Stimulated activated CD8-positive, alpha-beta memory T cell treated with anti-CD3 and anti-CD28 coated beads, Interleukin-4, amount 100 ng/mL, for 1 hour (primary cell): ENCODE measurements around the gene TRABD2B.

Source experiments
- DNase-seq, 2 donors: peaks; one replicate each; pipeline ENCODE4 v3.0.0-alpha.2; 2020; ENCODE audit warnings: low read depth in 2 of 2, low spot score in 1 of 2

The TRABD2B gene

DNA sequence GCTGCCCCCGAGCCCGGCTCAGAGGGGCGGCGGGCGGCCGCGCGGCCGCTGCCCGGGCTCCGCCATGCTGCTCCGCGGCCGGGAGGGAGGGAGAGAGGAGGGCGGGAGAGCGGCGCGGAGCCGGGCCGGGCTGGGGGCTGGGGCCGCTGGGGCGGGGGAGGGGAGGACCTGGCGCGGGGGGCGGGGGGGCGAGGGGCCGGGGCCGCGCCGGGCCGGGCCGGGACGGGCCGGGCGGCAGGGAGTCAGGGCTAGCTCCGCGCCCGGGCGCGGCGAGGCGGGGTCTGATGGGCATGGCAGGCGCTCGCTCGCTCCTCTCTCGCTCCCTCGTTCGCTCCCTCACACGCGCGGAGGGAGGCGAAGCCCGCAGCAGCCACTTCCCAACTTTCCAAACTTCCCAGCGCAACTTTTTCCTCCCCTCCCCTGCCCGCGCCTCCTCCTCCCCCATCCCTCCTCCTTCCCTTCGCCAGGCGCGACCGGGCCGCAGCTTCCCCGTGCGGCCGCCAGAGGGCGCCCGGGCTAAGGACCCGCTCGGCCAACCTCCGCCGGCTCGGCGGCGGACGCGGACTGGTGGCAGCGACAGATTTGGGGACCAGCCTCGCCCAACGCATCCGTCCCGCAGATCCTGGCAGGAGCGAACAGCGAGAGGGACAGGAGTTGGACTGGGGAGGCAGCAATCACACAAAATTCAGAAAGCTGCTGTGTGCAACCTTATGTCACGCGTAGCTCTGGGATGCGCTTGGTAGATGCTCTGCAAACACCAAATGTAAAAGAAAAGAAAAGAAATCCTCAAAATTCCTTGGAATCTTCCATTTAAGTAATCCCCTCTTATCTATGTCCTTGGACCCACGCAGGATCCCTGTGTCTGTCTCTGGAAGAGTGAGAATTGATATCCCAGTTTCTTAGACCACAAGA lies at the start of gene TRABD2B:
TRABD2B (minus strand) TSS at position 97 of the 912 bp plus-strand sequence.
- peak in 1 of 2 donors; percentile 21 for DNase-seq

DNA sequence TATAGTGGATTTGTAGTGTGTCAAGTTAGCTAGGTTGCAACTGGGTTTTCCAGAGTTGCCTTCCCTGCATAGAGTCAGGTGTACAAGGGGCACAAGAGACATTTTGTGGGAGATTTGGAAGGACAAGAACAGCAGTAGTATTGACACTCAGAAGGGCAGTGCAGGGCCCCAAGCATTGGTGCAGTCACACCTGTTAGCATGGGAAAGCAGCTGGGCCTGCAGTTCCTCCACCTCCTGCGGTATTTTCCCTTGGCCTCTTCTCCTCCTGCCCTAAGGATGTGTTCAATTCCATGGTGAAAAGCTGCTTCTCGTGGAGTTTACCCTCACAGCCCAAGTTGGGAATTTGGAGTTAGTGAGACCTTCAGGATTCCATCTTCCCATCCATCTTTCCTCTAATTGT lies 47.1 kb upstream of the TRABD2B start:
- no peak for DNase-seq

DNA sequence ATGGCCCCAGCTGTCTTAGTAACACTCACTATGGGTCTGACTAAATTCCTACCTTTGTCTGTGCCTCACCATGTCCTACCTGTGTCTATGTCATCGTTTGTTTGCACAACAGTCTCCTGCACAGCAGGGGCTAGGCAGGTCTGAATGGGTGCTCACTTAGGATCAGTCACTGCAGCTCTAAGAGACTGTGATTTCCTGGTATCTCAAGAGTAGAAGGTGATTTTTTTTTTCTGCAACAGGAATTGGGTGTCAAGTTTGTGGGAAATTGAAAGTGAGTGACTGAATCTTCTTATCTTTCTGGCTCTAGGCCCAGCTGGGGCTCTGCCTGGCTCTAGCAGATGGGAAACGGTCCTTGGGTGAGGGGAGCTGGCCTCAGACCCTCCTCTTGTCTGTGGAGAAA lies 46.4 kb upstream of the TRABD2B start:
- no peak for DNase-seq

DNA sequence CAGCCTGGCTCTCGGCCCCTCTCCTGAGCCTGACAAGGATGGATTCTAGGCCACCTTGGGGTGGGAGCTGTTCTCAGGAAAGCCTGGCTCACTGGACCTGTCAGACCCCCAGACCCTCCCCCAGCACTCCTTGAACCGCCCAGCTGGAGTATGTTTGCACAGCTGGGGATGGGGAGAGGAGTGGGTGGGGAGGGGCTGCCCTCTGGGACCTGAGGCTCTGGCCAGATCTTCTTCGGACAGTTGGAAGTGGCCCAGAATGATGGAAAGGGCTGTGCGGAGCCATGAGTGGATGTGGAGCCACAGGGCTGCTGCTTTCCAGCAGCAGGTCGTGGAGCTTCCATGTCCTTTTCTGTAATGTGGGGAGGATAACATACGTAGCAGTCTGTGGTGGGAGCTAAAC lies 43.0 kb upstream of the TRABD2B start:
- no peak for DNase-seq

DNA sequence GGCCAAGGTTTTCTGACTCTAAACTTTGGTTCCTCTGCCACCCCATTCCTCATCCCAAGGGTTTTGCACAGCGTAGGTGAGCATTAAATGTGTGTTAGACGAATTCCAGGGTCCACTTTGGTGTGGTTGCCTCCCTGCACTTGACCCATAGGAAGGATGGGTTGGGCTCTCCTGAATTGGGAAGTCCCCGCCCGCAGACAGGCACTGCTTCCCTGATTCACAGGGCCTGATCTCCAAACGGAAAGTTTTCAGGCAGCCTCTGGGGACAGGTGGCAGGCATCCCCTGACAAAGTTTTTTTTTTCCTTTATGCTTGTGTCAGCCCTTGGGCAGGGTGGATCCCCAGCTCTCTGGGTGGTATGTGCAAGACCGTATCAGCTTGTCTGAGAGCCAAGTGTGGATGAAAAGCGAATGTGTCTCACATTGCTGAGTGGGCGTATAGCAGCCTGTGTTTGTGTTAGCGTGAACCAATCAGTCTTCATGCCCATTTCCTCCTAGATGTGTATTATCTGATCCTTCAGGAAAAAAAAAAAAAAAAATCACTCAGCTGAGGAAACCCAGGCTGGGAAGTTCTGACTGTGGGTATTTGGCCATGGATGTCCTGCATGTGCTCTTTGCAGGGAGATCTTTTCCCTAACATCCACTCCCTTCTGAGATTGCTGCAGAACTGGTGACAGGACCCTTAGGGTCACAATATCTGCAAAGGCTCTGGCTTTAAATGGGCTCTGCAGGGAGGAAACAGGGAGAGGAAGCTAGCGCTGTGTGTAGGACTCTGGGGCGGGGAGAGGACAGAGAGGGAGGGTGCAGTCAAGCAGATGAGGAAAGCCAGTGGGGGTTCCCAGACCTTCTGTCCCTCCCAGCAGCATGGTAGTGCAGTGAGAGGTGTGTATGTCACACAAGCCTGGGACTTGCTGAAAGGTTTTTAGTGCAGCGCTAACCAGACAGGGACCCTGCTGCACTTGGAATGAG lies 42.2 kb upstream of the TRABD2B start:
- DNase-seq: no peak

DNA sequence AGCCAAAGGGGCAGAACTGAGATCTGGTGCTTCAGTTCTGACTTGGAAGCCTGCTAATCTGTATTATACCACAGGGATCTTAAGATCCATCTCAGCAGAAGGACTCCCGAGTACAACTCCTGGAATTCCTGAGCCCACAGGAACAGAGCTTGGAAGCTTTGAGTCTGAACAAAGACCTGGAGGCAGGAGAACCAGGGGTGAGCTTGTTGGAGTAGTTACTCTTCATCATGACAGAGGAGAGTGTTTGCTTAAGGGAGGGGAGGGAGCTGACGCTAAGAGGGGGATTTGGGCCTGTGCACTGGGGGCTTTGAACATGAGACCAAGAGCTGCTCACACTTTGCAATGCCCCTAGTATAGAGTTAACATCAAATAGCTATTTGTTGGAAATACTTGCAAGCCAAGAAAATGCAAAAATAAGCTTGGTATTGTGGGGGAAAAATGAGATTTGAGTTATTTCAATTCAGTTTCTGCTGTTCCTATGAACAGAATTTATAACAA lies 41.1 kb upstream of the TRABD2B start:
- DNase-seq: no peak

DNA sequence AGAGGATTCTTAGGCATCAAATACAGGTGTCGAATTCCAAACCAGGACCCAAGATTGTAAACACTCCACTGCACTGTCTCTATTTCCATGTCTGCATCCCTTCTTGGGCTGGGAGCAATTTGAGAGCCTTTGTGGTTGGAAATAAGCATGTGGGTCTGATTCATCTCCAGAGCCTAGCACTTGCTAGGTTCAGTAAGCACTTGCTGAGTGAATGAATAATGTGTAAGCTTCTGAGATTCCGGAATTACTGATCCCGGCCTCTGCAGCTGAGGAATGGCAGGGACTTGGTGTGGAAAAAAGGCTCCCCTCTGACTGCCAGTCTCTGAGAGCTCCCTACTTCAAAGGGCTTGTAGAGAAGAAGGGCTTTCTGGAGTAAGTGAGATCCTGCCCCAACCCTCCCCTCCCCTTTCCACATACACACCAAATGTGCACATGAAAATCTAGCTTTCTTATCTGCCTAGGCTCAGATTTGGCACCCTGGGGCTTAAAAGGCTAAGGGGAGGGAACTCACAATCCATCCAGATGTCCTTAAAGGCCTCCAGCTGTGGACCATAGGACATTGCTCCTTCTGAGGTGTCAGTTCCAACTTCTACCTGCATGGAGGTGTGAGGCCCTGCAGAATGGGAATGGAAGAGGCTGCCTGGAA lies 39.6 kb upstream of the TRABD2B start:
- DNase-seq: no peak

DNA sequence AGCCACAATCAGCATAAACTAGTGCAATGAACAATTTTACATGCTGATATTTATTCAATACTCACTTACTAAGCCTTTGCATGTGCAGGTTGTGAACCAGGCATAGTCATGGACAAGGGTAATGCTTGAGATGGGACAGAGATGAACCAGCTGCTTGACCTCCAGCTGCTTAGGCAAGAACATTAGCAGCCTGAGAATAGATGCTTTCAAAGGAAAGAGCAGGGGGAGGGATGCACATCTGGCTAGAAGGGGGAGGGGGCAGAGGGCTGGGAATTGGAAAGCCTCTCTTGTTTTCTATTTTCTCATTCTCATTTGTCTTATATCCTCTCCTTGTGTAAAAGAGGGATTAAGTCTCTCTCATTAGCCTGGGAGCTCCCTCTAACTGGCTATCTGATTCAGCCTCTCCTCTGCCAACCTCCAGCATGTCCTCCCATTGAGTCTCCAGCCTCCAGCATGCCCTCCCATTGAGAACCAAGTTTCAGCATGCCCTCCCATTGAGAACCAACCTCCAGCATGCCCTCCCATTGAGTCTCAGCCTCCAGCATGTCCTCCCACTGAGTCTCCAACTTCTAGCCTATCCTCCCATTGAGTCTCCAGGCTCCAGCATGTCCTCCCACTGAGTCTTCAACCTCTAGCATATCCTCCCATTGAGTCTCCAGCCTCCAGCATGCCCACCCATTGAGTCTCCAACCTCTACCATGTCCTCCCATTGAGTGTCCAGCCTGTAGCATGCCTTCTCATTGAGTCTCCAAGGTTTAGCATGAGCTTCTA lies 38.4 kb upstream of the TRABD2B start:
- no peak for DNase-seq

DNA sequence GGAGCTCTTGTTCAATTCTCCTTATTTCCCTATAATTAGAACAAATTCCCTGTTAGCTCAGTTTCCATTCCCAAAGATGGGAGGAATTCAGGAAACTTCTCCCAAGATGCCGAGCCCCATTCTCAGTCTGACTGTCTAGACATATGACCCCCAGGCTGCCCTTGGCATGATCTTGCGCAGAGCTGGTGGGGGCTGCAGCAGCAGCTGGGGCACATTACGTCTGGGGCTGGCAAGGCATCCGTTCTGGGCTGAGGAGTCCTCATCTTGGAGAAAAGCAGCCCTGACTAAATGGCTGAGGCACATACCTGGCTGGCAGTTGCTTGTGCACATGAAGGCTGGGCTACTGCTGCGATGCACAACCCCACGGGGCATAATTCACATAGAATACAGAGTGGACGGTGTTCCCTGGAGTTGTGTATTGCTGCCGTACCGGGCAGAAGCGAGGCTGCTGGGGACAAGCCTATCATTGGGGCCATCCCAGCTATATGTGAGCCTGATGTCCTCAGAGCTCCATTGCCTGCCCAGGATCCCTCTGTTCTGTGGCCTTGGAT lies 36.4 kb upstream of the TRABD2B start:
- DNase-seq: no peak

DNA sequence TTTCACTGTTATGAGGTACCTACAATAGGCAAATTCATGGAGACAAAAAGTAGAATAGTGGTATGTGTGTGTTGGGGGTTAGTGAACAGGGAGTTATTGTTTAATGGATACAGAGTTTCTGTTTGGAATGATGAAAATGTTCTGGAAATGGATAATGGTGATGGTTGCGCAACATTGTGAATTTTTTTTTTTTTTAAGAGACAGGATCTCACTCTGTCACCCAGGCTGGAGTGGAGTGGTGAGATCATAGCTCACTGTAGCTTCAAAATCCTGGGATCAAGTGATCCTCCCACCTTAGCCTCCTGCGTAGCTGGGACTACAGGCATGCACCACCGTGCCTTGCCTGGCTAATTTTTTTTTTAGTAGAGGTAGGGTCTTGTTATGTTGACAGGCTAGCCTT lies 34.5 kb upstream of the TRABD2B start:
- DNase-seq: no peak

DNA sequence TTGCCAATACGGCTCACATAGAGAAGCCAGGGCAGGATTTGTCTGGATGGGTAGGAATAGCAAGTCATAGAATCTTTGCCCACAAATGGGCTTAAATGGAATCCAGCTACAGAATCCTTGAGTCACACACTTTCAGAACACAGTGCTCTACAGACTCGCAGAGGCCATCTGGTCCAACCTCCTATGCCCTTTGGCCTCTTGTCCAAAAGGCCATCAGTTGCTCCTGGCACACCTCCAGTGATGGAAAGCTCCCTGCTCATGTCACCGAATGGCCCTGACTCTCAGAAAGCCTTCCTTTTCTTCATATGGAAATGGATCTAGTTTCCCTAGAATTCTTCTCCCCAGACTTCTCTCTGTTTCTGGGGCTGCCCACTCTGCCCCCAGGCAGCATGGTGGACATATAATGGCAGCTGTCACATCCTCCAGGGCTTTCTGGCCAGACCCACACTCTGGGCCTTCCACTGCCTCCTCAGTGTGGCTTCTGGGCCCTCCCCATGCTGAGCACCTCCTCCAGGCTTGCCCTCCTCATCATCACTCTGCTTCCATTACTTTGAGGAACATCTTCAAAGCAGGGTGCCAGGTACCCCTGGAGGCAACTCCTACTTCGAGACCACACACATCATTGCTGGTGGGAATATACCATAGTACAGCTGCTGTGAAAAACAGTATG lies 33.6 kb upstream of the TRABD2B start:
- no peak for DNase-seq

DNA sequence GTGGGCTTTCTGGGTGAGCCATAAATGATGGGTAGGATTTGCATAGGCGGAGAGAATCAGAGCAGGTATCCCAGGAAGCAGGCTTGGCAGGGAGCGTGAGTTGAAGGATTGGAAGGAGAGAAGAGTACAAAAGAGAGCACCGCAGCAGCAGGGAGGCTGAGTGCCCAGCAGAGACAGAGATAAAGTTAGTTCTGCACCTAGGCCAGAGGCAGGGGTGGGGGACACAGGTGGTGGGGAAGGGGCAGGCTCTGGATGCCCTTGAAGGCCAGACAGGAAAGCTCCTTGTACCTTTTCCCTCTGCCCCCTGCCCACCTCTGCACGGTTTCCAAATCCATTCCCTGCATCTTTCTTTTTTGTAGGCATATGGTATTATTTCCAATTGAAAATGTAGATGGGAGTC lies 33.0 kb upstream of the TRABD2B start:
- DNase-seq: no peak

DNA sequence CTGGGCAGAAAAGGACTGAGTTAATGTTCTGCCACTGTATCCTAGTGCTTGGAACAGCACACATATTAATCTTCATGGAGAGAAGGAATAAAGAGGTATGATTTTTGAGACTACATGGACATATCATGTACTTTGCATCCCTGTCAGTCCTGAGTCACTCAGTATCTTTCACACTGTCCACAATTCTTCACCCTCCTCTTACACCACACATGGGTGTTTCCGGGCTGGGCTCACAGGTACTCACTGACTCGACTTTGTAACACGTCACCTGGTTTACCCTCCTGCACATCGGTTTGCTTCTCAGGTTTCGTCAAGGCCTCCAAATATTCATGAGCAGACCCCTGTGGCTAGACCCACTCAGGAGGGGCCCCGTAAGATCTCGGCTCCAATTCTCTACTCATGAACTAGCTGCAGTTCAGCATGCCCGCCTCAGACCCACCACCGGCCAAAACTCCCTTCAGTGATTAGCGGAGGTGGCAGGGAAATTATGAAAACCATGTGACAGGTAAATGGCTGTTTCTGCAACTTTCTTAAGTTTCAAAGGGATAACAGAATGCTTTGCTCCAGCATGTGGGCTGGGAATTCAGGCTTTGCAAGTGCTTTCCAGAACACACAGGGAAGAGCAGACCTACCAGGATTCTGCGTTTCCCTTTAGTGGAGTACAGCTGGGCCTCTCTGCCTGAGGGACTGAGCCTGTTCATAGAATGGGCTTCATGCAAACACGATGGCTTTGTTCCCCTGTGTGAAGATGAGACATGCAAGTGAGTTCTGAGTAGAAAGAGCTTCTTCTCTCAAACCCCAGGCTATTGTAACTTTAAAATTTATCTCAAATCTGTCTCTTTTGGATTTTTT lies 31.3 kb upstream of the TRABD2B start:
- DNase-seq: no peak

DNA sequence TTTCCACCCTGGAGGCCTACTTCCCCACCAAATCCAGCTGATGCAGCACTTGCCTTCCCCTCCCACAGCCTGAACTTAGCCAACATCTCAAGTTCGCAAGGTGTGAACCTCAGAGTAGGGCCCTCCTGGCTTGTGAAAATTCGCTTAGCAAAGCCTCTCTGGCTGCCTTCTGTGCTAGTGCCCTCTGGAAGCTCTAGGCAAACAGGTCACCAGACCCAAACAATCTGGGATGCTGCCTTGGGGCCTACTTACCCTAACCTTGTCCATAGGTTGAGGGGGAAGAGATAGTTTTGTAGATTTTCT lies 30.3 kb upstream of the TRABD2B start:
- no peak for DNase-seq

DNA sequence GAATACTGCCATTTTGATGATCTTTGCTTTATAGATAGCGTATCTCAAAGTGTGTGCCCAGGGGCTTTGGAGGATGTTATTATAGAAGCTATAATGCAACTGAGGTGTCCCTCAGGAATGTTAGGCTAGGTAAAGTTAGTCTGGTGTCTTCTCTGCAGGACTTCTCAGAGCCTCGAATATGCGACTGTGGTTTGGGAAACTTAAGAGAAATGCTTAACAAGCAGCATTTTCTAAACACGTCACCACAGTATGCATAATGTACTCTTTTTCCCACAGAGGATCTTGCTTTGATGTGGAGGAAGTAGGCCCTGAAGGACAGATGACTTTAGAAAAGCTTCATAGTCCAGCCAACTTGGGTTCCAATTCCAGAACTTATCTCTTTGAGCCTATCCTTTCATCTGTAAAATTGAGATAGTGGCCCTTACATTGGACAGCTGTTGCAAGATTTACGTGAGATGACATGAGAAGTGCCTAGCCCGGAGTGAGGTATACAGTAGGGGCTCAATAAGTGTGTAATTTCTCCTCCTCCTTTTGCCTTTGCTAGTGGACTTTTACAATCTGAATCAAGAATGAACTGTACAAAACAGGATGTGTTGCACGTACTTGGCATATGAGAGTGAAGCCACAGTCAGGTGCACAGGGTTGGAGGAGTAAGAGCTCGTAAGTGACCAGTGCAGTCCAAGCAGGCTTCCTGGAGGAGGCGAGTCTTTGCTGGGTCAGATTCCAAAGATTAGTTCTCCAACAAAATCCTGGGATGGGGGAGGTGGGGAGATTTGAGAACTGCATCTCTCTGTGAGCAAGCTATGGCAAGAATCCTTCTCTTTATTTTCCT lies 29.7 kb upstream of the TRABD2B start:
- DNase-seq: no peak

DNA sequence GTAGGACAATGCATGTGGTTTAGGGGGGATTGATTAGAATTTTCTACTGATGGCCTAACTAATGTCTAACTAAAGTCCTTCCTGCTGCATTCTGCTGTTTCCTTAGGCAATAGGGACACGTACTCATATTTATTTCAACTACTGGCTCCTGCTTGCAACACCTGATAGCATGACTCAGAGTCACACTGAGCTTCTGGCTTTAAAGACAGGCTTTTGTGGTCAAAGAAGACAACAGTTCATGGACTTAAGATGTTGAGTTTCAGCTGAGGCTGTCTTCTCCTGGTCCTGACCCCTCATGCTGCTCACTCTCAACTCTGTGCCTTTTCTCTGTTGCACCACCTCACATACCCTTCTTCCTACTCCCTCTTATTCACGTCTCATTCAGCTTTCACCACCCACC lies 29.1 kb upstream of the TRABD2B start:
- DNase-seq: no peak

DNA sequence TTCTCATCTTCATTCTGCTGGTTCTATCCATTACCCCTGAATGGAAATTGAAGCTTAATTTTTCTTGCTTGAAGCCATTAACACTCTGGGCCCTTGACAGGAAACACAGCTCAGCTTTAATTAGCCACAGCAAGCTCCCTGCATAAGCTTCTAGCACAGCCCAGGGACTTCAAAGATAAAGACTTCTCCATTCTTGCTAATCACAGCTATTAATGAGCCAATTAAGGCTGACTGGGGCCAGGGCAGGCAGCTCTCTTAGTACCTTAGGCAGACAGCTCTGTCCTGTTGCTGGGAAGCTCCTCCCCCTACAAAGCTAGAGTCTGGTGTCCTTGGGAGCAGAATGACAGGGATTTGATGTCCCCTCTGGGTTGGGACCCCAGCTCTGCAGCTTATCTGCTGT lies 27.9 kb upstream of the TRABD2B start:
- DNase-seq: no peak

DNA sequence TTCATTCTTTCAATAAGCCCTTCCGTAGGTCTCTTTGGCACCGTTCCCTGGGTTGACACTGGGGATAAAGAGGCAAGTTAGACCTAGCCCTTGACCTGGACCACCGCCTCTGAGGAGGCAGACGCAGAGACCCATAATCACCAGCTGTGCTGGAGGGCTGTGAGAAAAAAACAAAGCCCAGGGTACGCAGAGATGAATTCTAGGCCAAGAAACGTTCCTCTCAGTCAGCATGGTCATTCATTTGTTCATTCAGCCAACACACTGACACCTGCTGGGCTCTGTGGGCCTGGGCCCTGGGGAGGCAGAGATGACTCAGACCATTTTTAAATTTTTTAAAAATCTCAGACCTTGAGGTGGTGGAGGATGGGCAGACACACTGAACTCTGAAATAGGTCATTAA lies 26.3 kb upstream of the TRABD2B start:
- DNase-seq: no peak
